Measurements from ENCODE around the gene NKG7.

Gene NKG7

DNA sequence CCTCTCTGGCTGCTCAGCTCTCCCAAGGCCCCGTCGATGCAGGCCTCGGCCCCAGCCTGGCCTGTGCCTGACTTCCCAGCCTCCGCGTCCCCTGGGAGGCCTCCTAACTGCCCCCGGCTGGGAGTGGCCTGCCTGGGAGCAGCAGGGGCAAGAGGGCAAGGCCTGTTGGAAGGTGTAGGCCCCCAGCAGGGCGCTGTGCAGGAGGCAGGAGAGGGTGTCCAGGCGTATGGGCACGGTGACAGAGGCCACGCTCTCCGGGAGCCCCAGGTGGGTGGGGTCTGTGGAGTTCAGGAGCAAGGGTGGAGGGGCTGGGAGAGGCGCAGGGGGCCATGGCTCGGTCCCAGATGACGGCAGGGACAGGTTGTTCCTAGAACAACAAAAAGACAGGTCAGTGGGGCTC, 16.7 kb upstream of the NKG7 start:
- no peak for DNase-seq (ENCODE audit: low spot score)
- in situ Hi-C loops (cut with MboI; ENCODE audit: low sequenced_read_pairs, unreplicated experiment) = no loop called here
- TF ChIP-seq CTCF (IDR thresholded peaks at IDR 0.05; ENCODE audit: borderline replicate concordance, control extremely low read depth, extremely low read depth, insufficient read depth, missing control alignments) = no peak

DNA sequence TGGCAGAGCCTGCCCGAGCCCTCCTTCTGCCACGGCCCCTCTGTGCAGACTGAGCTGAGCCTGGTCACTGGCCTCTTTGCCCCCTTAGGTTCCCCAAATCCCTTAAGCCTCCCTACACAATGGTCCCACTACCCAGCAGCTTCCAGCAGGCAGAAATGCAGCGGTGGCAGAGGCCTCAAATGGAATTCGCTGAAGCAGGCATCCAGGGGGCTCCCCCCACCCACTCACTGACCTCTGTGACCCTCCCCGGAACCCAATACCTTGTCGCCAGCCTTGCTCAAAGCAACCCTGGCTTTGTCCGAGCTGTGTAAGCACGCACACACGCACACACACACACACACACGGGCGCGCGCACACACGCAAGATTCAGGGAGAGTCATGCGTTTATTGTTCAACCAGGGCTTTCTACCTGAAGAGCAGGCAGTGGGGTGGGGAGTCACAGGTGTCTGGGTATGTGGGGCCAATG, 15.5 kb upstream of the NKG7 start, which contains the start of gene LIM2:
Gene LIM2, minus strand, starts transcription at position 51 of the 466 bp plus-strand sequence. CDS start 531 bp downstream, outside the sequence.
- in situ Hi-C loops (cut with MboI; ENCODE audit: low sequenced_read_pairs, unreplicated experiment) = no loop called here

GRCh38 chr19:51386882-51387520, 14.5 kb upstream of the NKG7 start:
- DNase-seq (ENCODE audit: low spot score) = no peak
- in situ Hi-C loops (cut with MboI; ENCODE audit: low sequenced_read_pairs, unreplicated experiment) = no loop called here
- no peak for TF ChIP-seq CTCF (IDR thresholded peaks at IDR 0.05; ENCODE audit: borderline replicate concordance, control extremely low read depth, extremely low read depth, insufficient read depth, missing control alignments)

More for the DNA sequence above, 15.5 kb upstream of the NKG7 start, which contains the start of gene LIM2:
- no peak for TF ChIP-seq CTCF (IDR thresholded peaks at IDR 0.05; ENCODE audit: borderline replicate concordance, control extremely low read depth, extremely low read depth, insufficient read depth, missing control alignments)
- no peak for DNase-seq (ENCODE audit: low spot score)

- in situ Hi-C loops (cut with MboI; ENCODE audit: low sequenced_read_pairs, unreplicated experiment) = no loop called here
- no peak for TF ChIP-seq CTCF (IDR thresholded peaks at IDR 0.05; ENCODE audit: borderline replicate concordance, control extremely low read depth, extremely low read depth, insufficient read depth, missing control alignments)
- DNase-seq (ENCODE audit: low spot score) = no peak
Observed at GRCh38 chr19:51382004-51382403, 9.6 kb upstream of the NKG7 start.

DNA sequence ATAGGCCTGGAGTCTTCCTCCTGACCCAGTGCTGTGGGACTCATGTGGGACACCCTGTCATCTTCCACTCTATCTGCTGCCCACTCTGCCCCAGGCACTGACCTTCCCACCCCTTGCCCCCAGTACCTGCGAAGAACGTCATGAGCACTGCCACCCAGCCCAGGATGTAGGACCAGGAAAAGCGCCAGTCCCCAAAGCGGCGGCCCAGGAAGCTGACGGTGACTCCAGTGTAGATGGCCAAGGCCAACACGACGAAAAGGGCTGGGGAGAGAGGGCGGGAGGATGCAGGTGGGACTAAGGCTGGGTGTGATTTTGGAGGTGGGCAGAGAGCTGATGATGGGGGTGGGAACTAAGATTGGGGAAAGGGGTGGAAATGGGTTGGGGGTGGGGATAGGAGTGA, 7.9 kb upstream of the NKG7 start:
- in situ Hi-C loops (cut with MboI; ENCODE audit: low sequenced_read_pairs, unreplicated experiment) = no loop called here
- DNase-seq (ENCODE audit: low spot score) = no peak
- TF ChIP-seq CTCF (IDR thresholded peaks at IDR 0.05; ENCODE audit: borderline replicate concordance, control extremely low read depth, extremely low read depth, insufficient read depth, missing control alignments) = no peak

DNA sequence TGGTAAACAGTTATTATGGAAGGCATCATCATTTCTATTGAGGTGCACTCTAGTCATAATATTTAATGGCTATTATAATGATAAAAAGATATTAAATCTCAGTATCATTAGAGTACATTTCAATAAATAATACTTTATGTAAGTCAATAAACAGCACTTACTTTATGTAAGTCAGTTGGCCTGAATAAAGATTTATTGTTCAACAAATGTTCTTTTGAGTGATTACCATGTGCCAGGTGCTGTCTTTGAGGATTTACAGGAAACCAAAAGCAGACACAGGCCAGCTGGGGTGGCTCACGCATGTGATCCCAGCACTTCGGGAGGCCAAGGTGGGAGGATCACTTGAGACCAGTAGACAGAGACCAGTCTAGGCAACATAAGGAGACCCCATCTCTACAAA, 5.0 kb upstream of the NKG7 start:
- in situ Hi-C loops (cut with MboI; ENCODE audit: low sequenced_read_pairs, unreplicated experiment) = no loop called here
- TF ChIP-seq CTCF (IDR thresholded peaks at IDR 0.05; ENCODE audit: borderline replicate concordance, control extremely low read depth, extremely low read depth, insufficient read depth, missing control alignments) = no peak
- no peak for DNase-seq (ENCODE audit: low spot score)

Measured in GM13976 (cell line).